Esophagus muscularis mucosa (tissue), 3 donors: Measurements from ENCODE around the gene MND1.

Experiments
- POLR2AphosphoS5 ChIP-seq, 2 donors: sonication (generic); formaldehyde crosslinking; IDR thresholded peaks; one replicate each; pipeline ENCODE4 v1.6.1; 2017; ENCODE audit warnings: antibody characterized with exemption in 2 of 2
- TF ChIP-seq, protein P1 (sequence below), 3 experiments: fragments of 200-600 bp in 2 of 3; fragments of 450-650 bp in 1 of 3; sonication (generic) in 2 of 3; IDR thresholded peaks; one replicate each; pipeline ENCODE4 v1.5.1; 2017 to 2019; ENCODE audit warnings: antibody characterized with exemption in 3 of 3, mild to moderate bottlenecking in 2 of 3, moderate library complexity in 1 of 3

DNA sequence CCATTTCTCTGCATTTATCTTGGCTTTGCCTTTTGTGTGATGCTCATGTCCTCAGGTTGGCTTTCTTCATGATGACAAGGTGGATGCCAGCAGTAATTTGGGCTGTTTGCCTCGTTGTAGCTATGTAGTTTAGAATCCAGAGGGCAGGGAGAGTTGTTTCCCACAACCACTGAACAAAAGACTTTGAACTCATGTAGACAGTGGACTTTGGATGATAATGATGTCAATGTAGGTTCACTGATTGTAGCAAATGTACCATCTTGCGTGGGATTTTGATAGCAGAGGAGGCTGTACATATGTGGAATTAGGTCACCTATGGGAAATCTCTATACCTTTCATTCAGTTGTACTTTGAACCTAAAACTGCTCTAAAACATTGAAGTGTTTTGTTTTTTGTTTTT is 41.3 kb downstream of the MND1 start:
- TF ChIP-seq, protein P1, sequence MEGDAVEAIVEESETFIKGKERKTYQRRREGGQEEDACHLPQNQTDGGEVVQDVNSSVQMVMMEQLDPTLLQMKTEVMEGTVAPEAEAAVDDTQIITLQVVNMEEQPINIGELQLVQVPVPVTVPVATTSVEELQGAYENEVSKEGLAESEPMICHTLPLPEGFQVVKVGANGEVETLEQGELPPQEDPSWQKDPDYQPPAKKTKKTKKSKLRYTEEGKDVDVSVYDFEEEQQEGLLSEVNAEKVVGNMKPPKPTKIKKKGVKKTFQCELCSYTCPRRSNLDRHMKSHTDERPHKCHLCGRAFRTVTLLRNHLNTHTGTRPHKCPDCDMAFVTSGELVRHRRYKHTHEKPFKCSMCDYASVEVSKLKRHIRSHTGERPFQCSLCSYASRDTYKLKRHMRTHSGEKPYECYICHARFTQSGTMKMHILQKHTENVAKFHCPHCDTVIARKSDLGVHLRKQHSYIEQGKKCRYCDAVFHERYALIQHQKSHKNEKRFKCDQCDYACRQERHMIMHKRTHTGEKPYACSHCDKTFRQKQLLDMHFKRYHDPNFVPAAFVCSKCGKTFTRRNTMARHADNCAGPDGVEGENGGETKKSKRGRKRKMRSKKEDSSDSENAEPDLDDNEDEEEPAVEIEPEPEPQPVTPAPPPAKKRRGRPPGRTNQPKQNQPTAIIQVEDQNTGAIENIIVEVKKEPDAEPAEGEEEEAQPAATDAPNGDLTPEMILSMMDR (IDR thresholded peaks at IDR 0.05), result no peak
- TF ChIP-seq POLR2AphosphoS5 (IDR thresholded peaks at IDR 0.05), result no peak
